HG02588 (cell line): ENCODE results near the gene ARHGEF25.
"Not testable (repeated sequence)": the region's sequence is repeated elsewhere in the genome, so short reads cannot be mapped to it uniquely, and the experiment has no call there.

Experiments used
- ATAC-seq: cut with Tn5 transposase; IDR thresholded peaks from one replicate; pipeline ENCODE4 v1.9.1; 2021; ENCODE audit warnings: mild to moderate bottlenecking, moderate library complexity; ENCODE audit not compliant: unreplicated experiment

ARHGEF25 gene

GRCh38 chr12:57585156-57585555, 26.1 kb upstream of the ARHGEF25 start:
- no peak for ATAC-seq

- ATAC-seq, result no peak
Measured at GRCh38 chr12:57586128-57586527, 25.1 kb upstream of the ARHGEF25 start.

DNA sequence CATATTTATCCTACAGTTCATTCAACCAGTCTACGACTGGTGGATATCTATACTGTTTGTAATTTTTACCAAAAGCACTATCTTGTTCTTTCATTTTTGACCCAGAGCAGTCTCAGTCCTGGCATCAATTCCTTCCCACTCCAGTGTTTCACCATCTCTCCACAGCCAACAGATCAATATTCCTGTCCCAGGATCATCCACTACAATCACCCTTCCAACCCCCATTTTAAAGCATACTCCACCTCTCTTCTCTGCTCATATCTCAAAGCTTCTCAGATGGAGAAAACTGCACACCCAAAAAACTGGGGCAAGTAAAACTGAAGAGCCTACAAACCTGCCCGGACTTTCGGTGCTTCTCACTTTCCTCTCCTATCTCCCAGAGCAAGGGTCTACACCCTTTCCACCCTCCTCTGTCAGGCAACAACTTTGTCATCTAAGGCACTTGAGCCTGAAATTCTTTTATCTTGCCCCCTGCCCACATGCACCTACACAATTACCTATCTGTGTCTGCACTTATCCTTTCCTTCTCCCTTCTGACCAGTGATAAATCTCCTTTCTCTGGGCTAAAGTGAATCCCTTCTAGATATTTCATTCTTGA, 24.3 kb upstream of the ARHGEF25 start:
- no peak for ATAC-seq

DNA sequence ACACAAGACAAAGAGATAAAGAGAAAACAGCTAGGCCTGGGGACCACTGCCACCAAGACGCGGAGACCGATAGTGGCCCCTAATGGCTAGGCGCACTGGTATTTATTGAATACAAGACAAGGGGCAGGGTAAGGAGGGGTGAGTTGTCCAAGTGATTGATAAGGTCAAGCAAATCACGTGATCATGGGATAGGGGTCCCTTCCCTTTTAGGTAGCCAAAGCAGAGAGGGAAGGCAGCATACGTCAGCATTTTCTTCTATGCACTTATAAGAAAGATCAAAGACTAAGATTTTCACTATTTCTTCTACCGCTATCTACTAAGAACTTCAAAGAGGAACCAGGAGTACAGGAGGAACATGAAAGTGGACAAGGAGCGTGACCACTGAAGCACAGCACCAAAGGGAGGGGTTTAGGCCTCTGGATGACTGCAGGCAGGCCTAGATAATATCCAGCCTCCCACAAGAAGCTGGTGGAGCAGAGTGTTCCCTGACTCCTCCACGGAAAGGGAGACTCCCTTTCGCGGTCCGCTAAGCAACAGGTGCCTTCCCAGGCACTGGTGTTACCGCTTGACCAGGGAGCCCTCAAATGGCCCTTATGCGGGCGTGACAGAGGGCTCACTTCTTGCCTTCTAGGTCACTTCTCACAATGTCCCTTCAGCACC, 22.2 kb upstream of the ARHGEF25 start:
- not testable (repeated sequence) for ATAC-seq

GRCh38 chr12:57590479-57590863, 20.8 kb upstream of the ARHGEF25 start:
- no peak for ATAC-seq

GRCh38 chr12:57590864-57591781, 20.1 kb upstream of the ARHGEF25 start, which contains the start of gene PIP4K2C:
PIP4K2C (plus strand) TSS chr12:57591192; CDS start chr12:57591290, 98 bp downstream.
- peak; percentile 95 for ATAC-seq

DNA sequence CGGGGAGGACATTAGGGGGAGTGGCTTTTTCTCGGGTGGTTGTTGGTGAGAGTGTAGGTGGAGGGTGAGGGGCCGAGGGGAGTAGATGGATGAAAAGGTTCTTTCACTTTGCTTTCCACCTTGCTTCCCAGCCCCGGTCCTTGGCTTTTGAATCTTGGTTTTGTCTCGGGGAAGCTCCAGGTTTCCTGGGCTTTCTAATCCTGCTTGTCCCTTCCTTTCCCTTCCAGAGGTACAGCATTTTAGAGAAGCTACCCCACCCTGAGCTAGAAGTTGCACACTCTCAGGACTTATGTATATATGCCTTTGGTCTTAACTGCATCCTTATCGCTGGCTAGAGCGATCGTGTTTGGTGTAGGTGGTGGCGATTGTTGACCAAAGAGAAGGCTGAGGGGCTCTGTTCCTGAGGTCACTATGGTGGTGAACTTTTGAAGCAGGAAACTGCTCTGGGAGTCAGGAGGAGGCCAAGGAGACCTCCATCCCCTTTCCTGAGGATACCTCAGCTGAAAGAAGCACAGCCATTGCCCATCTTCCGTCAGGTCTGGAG, 19.4 kb upstream of the ARHGEF25 start:
- ATAC-seq, result peak; percentile 5

DNA sequence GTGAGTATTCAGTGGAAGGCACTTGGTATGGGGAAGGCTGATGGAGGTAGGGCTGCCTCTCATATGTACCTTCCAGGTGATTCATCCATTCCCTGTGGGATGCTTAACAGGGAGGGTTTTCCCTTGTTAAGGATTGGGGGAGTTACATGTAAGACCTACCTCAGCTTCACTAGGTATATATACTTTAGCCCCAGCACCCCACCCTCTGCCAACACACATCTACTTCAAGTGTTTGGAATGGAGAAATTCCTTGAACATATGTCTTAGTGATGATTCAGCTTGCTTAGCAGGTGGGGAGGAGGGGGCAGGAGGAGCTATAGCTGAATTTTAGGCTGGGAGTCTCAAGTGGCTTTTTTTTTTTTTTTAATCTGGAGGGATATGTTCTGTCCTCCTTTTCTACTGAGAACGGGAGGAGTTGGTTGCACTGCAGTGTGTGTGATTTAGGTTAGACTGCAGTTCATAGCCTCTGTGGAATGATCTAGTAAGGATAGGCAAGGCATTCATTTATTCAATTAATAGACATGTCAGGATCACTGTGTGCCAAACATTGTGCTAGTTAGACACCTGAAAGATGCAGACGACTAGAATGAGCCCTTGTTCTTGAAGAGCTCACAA, 18.6 kb upstream of the ARHGEF25 start:
- no peak for ATAC-seq

DNA sequence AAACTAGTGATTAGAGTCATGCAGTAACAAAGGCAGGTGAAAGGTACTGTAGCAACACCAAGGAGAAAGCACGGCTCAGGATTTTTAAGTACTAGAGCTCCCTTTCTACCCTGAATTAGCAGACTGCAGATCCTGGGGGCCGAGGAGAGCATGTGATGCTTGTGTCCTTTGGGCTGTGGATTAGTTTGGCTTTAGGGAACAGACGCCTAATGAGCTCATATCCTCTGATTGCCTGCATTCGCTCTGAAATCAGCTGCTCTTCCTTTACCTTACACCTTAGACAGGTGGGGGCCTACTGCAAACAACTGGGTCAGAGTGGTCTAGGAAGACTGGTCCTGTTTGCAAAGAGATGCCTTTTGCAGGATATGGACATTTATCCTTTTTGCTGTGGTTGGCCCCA, 18.0 kb upstream of the ARHGEF25 start:
- no peak for ATAC-seq

DNA sequence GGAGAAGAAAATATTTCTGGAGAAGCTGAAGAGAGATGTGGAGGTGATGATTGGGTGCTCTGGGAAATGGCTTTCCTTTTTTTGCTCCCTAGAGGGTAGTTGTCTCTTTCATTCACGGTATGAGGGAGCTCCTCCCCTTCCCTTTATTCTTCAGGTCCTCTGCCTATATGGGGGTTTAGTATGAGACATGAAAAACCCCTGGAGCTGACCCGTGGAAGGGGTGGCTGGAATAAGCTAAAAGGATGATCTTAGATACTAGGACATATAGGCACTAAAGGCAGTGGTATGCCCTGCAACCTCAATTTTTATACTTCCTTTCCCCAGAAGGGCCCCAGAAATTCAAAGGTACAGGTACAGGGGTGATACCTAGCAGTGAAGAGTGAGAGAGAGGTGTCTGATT, 10.8 kb upstream of the ARHGEF25 start:
- no peak for ATAC-seq

DNA sequence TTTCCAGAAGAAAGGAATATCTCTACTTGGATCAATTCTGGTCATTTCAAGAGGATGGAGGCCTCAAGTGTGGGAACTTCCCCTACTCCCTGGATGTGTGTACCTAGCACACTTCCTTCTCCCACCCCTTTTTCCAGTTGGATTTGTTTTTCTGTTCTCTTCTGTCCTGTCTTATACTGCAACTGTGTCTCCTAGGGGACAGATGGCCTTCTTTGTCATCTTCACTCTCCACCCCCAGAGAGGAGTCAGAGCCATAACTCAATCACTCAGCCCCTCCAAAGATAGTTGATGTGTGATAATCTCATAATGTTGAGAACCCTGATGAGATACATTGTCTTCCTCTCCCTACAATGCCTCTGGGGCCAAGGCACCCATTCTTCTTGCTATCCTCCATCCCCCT, 8.7 kb upstream of the ARHGEF25 start:
- ATAC-seq, result no peak

DNA sequence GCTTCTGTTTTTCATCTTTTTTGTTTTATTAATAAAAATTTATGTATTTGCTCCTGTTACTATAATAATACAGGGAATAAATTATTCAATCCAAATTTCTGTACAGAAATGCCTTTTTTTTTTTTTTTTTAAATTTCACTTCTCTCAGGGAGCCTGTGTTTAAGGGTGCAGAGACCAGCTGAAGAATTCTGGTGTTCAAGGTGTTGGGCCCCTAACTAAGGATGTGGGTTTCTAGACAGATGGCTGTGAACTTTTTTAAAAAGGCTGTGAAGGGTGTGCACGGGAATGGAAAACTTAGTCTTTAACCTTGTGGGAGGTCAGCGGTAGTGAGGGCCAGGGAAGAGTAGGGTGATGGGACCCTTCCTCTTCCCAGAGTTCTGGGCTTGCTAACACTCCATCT, 7.9 kb upstream of the ARHGEF25 start:
- no peak for ATAC-seq

- ATAC-seq, result no peak
Measured at GRCh38 chr12:57603815-57604453, 7.3 kb upstream of the ARHGEF25 start.

- peak; percentile 56 for ATAC-seq
Measured at GRCh38 chr12:57604454-57604991, 6.7 kb upstream of the ARHGEF25 start, which contains the start of gene DTX3. DTX3 (plus strand) TSS chr12:57604824; CDS start chr12:57606518, 1,694 bp downstream.

GRCh38 chr12:57604992-57605810, 6.0 kb upstream of the ARHGEF25 start:
- ATAC-seq, result no peak

GRCh38 chr12:57605811-57606311, 5.4 kb upstream of the ARHGEF25 start:
- ATAC-seq, result no peak

- ATAC-seq, result no peak
Measured at GRCh38 chr12:57606399-57606798, 4.8 kb upstream of the ARHGEF25 start.

GRCh38 chr12:57606821-57607220, 4.4 kb upstream of the ARHGEF25 start:
- ATAC-seq, result no peak
